ENCODE results near the gene ABLIM2.

The ABLIM2 gene

GRCh38 chr4:7998447-7998846 lies 160.2 kb downstream of the ABLIM2 start:
- no peak for DNase-seq

GRCh38 chr4:7995866-7996265 lies 162.7 kb downstream of the ABLIM2 start:
- DNase-seq: no peak

GRCh38 chr4:7995135-7995534 lies 163.5 kb downstream of the ABLIM2 start:
- DNase-seq: no peak

GRCh38 chr4:7993671-7994070 lies 164.9 kb downstream of the ABLIM2 start:
- no peak for DNase-seq

GRCh38 chr4:7992846-7993245 lies 165.8 kb downstream of the ABLIM2 start:
- DNase-seq: no peak

- DNase-seq: no peak
These were observed 167.7 kb downstream of the ABLIM2 start for GRCh38 chr4:7990807-7991459.

- no peak for DNase-seq
These were observed 169.0 kb downstream of the ABLIM2 start for GRCh38 chr4:7989654-7990053.

GRCh38 chr4:7988437-7988836 lies 170.2 kb downstream of the ABLIM2 start:
- no peak for DNase-seq

- DNase-seq: peak; percentile 90
These were observed 171.2 kb downstream of the ABLIM2 start for GRCh38 chr4:7987148-7987989.

- no peak for DNase-seq
These were observed 172.6 kb downstream of the ABLIM2 start for GRCh38 chr4:7985891-7986441.

GRCh38 chr4:7985072-7985471 lies 173.5 kb downstream of the ABLIM2 start:
- DNase-seq: no peak

- no peak for DNase-seq
These were observed 174.2 kb downstream of the ABLIM2 start for GRCh38 chr4:7984286-7984925.

GRCh38 chr4:7983296-7983695 lies 175.3 kb downstream of the ABLIM2 start:
- DNase-seq: no peak

GRCh38 chr4:7981738-7982394 lies 176.7 kb downstream of the ABLIM2 start:
- no peak for DNase-seq

GRCh38 chr4:7980036-7980435 lies 178.6 kb downstream of the ABLIM2 start:
- DNase-seq: no peak

- no peak for DNase-seq
These were observed 179.0 kb downstream of the ABLIM2 start for GRCh38 chr4:7979652-7979968.

- no peak for DNase-seq
These were observed 179.5 kb downstream of the ABLIM2 start for GRCh38 chr4:7978907-7979651.

- DNase-seq: no peak
These were observed 180.1 kb downstream of the ABLIM2 start for GRCh38 chr4:7978489-7978888.

GRCh38 chr4:7976634-7977033 lies 182.0 kb downstream of the ABLIM2 start:
- no peak for DNase-seq

- DNase-seq: no peak
These were observed 182.6 kb downstream of the ABLIM2 start for GRCh38 chr4:7976025-7976424.

- no peak for DNase-seq
These were observed 184.2 kb downstream of the ABLIM2 start for GRCh38 chr4:7974425-7974824.

- no peak for DNase-seq
These were observed 185.1 kb downstream of the ABLIM2 start for GRCh38 chr4:7973545-7973981.
